C4-2B (cell line): Measurements from ENCODE around the gene ANOS1.
A peak's percentile ranks its signal among the peaks of the same experiment; 100 is the strongest.
"Not testable (repeated sequence)": the region's sequence is repeated elsewhere in the genome, so short reads cannot be mapped to it uniquely, and the experiment has no call there.

Experiments
- H3K27ac ChIP-seq: fragments of 450-650 bp; 2 replicates; pipeline ENCODE4 v1.5.1; 2017
- ZFX ChIP-seq: fragments of 450-650 bp; IDR thresholded peaks from 2 replicates; pipeline ENCODE4 v1.6.1; 2017
- TF ChIP-seq, protein P1 (sequence below): fragments of 450-650 bp; conservative IDR thresholded peaks from 2 replicates; pipeline ENCODE4 v1.5.1; 2017; ENCODE audit warnings: mild to moderate bottlenecking

ANOS1 gene, protein sequence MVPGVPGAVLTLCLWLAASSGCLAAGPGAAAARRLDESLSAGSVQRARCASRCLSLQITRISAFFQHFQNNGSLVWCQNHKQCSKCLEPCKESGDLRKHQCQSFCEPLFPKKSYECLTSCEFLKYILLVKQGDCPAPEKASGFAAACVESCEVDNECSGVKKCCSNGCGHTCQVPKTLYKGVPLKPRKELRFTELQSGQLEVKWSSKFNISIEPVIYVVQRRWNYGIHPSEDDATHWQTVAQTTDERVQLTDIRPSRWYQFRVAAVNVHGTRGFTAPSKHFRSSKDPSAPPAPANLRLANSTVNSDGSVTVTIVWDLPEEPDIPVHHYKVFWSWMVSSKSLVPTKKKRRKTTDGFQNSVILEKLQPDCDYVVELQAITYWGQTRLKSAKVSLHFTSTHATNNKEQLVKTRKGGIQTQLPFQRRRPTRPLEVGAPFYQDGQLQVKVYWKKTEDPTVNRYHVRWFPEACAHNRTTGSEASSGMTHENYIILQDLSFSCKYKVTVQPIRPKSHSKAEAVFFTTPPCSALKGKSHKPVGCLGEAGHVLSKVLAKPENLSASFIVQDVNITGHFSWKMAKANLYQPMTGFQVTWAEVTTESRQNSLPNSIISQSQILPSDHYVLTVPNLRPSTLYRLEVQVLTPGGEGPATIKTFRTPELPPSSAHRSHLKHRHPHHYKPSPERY

DNA sequence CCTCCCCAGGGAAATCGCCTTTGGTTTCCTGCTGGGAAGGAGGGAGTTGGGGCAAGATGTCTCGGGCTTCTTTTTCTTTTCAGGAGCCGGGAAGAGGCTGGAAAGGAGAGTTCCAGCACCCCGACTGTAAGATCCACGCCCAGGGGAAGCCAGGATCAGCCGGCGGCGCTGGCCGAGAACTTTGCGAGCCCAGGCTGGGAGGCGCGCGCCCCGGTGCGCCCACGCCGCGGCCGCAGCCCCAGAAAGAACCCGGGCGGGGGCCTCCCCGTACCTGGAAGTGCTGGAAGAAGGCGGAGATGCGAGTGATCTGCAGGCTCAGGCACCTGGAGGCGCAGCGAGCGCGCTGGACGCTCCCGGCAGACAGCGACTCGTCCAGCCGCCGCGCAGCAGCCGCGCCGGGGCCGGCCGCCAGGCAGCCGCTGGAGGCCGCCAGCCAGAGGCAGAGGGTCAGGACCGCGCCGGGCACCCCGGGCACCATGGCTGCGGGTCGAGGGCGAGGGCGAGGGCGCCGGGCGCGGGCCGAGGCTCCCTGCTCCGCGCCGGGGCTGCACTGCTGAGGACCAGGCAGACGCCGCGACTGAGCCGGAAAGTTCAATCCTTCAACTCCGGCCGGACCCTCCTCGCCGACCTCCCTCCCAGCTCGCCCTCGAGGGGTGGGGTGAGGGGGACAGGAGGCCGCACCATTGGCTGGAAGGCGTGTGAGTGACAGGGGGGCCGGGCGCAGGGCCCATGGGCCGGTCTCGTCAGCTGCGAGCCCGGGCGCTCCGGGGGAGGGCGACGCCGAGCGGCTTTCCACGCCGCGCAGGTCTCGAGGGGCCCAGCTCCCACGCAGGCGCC is at the start of gene ANOS1:
Gene ANOS1, minus strand, starts transcription at position 579 of the 837 bp plus-strand sequence. Its CDS starts 101 bp downstream, at position 478.
- H3K27ac ChIP-seq = no peak within 1 kb of the TSS
- TF ChIP-seq, protein P1, sequence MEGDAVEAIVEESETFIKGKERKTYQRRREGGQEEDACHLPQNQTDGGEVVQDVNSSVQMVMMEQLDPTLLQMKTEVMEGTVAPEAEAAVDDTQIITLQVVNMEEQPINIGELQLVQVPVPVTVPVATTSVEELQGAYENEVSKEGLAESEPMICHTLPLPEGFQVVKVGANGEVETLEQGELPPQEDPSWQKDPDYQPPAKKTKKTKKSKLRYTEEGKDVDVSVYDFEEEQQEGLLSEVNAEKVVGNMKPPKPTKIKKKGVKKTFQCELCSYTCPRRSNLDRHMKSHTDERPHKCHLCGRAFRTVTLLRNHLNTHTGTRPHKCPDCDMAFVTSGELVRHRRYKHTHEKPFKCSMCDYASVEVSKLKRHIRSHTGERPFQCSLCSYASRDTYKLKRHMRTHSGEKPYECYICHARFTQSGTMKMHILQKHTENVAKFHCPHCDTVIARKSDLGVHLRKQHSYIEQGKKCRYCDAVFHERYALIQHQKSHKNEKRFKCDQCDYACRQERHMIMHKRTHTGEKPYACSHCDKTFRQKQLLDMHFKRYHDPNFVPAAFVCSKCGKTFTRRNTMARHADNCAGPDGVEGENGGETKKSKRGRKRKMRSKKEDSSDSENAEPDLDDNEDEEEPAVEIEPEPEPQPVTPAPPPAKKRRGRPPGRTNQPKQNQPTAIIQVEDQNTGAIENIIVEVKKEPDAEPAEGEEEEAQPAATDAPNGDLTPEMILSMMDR = no peak
- no peak for TF ChIP-seq ZFX

DNA sequence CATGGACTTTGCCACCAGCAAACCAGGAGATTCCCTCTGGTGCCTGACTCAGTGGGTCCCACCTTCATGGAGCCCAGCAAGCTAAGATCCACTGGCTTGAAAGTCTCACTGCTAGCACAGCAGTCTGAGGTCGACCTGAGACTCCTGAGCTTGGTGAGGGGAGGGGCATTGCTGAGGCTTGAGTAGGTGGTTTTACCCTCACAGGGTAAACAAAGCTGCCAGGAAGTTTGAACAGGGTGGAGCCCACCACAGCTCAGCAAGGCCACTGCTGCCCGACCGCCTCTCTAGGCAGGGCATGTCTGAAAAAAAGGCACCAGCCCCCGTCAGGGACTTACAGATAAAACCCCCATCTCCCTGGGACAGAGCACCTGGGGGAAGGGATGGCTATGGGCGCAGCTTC is 41.2 kb upstream of the ANOS1 start:
- TF ChIP-seq, protein P1 = no peak
- no peak for TF ChIP-seq ZFX
- no peak overlapping the region for H3K27ac ChIP-seq

DNA sequence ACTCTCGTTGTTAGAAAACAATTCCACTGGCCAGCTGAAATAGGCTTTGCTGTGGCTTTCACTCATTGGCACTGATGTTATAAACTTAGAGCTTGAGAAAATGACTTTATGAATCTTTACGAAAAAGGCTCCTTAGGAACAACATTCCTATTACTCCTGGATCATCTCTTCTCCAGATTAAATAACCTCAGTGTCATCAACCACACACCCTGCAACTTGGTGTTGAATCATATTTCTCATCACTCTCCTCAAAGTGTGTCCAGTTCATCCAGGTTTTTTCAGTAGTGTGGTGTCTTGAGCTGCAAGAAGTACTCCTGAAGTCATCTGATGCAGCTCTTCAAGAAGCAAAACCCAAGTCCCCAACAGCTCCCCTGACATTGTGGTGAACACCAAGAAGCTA is 28.1 kb upstream of the ANOS1 start:
- no peak for TF ChIP-seq ZFX
- TF ChIP-seq, protein P1 = no peak
- no peak overlapping the region for H3K27ac ChIP-seq

- H3K27ac ChIP-seq = not testable (repeated sequence)
Observed at GRCh38 chrX:8758706-8759105, 26.8 kb upstream of the ANOS1 start.

DNA sequence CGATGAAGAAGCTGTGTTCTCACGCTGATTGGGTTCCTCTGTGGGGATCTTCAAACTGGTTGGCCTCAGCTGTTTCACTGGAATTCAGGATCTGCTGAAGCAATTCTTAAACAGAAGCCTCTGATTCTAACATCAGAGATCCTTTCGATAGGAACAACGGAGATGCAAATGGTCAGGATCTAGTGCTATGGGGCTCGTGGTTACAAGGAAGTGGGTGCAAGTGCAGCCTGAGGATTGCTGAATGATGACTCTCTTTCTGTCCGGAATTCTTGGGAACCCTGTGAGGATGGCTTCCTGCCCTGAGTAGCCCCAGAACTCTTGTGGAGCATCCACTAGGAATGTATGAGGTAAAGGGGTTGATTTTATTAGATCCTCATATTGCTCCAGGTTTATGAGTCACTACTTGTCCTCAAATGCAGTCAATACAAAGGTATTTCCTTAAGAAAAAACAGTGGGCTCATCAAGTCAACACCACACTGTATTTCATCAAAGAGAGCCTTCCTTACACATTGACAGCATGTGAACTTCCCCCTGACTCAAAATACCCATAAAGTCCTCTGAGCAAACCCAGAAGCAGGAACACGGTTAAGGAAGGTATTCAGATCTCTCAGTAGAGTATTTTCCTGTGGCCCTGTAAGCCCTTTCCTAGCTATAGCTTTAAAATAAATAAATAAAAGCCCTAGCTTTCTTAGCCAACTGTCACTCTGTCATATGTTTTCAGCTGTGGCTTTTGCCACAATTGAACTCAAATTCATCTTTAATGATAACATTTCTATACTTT is 25.9 kb upstream of the ANOS1 start:
- H3K27ac ChIP-seq = not testable (repeated sequence)

GRCh38 chrX:8755813-8756212 is 23.9 kb upstream of the ANOS1 start:
- TF ChIP-seq, protein P1 = no peak
- no peak for TF ChIP-seq ZFX
- H3K27ac ChIP-seq = no peak overlapping the region

DNA sequence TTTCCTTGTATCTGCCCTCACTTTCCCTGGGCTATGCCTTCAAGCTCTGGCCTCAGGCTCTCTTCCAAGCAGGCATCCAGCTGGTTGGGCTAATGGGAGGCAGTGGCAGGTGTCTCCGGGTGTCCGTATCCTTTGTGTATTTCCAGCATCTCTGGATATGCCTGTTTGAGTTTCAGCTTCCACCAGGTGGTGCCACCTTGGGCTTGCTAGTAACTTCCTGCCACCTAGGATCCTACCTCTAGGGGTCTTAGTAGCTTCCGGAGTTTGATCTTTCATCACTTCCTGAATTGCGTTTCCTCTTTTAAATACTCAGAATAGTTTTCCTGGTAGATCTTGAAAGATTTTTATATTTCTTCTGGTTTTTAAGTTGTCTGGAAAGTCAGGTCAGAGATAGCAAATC is 23.2 kb upstream of the ANOS1 start:
- TF ChIP-seq, protein P1 = peak; percentile 30
- no peak for TF ChIP-seq ZFX
- no peak overlapping the region for H3K27ac ChIP-seq
